ENCODE data around the gene MMP8. TPM values are rescaled to one million over a fixed set of nuclear protein-coding genes. Genes with fewer than 3 reads are reported as not detected.

Gene MMP8
- total and polyA plus RNA-seq, 2 donors from 2014 or later = 0.16 TPM; not detected in 1

DNA sequence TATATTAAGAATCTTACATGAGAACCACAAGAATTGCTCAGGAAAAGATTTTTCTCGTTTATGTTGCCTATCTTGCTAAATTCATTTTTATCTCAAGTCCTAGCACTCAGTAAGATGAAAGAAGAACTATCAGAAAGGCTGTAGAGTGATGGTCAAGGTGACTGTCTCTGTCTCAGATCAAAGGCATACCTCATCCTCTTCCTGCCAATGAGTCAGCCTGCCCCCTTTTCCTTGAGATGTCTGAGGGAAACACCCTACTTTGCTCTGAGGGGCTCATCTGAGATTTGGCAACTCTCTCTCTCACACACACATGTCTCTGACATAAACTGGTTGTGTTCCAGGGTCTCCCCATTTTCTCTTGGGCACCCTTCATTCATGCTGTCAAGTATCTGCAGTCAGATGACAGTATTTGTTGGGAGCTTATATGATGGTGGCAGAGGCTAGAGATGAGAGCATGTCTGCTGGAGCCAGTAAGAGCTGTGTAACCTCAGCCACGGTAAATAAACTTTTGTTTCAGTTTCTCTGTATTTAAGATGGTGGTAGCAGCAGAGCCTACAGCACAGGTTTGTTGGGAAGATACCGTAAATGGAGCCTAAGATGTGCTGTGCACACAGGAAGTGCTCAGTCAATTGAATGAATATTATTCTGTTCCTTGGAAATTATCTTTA, 20.8 kb downstream of the MMP8 start:
- FAIRE-seq = no peak
- intact Hi-C loops (cut with DNase I) = no loop called here
- no peaks in the 10 kb centered on the region for H3K9me3 ChIP-seq (ENCODE audit: control insufficient read depth in 2 of 3, insufficient read depth in 1 of 3, low read length in 3 of 3)
- no peak overlapping the region for H3K9ac ChIP-seq (ENCODE audit: low read length in 3 of 3)
- H3K36me3 ChIP-seq (ENCODE audit: control insufficient read depth in 2 of 3, insufficient read depth in 3 of 3, low read length in 3 of 3) = no peaks in the 10 kb centered on the region
- H3K4me1 ChIP-seq (ENCODE audit: control insufficient read depth in 2 of 3, insufficient read depth in 2 of 3, low read depth in 1 of 3, low read length in 3 of 3) = no peaks in the 10 kb centered on the region
- TF ChIP-seq, protein P1, sequence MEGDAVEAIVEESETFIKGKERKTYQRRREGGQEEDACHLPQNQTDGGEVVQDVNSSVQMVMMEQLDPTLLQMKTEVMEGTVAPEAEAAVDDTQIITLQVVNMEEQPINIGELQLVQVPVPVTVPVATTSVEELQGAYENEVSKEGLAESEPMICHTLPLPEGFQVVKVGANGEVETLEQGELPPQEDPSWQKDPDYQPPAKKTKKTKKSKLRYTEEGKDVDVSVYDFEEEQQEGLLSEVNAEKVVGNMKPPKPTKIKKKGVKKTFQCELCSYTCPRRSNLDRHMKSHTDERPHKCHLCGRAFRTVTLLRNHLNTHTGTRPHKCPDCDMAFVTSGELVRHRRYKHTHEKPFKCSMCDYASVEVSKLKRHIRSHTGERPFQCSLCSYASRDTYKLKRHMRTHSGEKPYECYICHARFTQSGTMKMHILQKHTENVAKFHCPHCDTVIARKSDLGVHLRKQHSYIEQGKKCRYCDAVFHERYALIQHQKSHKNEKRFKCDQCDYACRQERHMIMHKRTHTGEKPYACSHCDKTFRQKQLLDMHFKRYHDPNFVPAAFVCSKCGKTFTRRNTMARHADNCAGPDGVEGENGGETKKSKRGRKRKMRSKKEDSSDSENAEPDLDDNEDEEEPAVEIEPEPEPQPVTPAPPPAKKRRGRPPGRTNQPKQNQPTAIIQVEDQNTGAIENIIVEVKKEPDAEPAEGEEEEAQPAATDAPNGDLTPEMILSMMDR (IDR thresholded peaks at IDR 0.05; ENCODE audit: borderline replicate concordance, extremely low read depth, insufficient read depth) = no peak
- no peak for DNase-seq
- H3K27me3 ChIP-seq (ENCODE audit: control insufficient read depth, insufficient read depth, low read length) = no peaks in the 10 kb centered on the region
- no peak overlapping the region for H3K27ac ChIP-seq (ENCODE audit: low read depth in 2 of 2, low read length in 2 of 2)
- H3K4me3 ChIP-seq (ENCODE audit: low read length in 3 of 3) = no peak overlapping the region

DNA sequence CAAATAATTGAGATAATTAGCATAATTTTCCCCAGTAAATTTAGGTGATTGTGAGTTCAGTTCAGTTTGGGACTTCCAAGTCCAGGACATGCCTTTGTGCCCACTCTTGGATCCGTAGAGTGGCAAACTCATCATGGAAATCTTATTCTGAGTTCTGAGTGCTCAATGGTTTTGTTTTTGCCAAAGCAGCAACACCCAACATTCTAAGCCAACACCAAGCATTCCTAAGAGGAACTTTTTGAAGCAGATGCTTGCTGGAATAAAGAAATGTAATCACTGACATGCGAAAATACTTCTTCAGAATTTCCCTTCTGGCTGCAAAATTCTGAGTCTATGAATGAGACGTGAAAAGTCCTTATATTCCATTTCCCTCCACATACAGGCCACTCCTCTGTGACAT, 29.6 kb downstream of the MMP8 start:
- no peak overlapping the region for H3K27ac ChIP-seq (ENCODE audit: low read depth in 2 of 2, low read length in 2 of 2)
- H3K4me3 ChIP-seq (ENCODE audit: low read length in 3 of 3) = no peak overlapping the region
- no peak for DNase-seq
- no peaks in the 10 kb centered on the region for H3K36me3 ChIP-seq (ENCODE audit: control insufficient read depth in 2 of 3, insufficient read depth in 3 of 3, low read length in 3 of 3)
- H3K27me3 ChIP-seq (ENCODE audit: control insufficient read depth, insufficient read depth, low read length) = no peaks in the 10 kb centered on the region
- no peak overlapping the region for H3K9ac ChIP-seq (ENCODE audit: low read length in 3 of 3)
- FAIRE-seq = no peak
- TF ChIP-seq, protein P1 (IDR thresholded peaks at IDR 0.05; ENCODE audit: borderline replicate concordance, extremely low read depth, insufficient read depth) = no peak
- intact Hi-C loops (cut with DNase I) = no loop called here
- H3K9me3 ChIP-seq (ENCODE audit: control insufficient read depth in 2 of 3, insufficient read depth in 1 of 3, low read length in 3 of 3) = no peaks in the 10 kb centered on the region
- no peaks in the 10 kb centered on the region for H3K4me1 ChIP-seq (ENCODE audit: control insufficient read depth in 2 of 3, insufficient read depth in 2 of 3, low read depth in 1 of 3, low read length in 3 of 3)

DNA sequence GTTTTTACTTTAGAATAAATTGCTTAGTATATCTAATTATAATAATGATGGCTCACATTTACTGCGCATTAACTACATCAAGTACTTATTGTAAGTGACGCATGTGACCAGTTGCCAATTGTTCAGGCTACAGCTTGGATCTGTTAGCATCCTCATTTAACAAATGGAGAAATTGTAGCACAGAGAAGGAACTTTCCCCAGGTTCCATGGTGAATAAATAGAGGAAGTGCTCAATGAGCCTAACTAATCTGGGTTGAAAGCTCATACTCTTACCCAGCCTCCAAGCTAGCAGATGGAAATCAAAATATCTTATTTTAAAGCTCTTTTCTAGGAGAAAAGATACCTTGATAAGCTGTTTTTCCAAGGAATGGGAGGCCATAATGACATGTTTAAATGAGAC, 39.0 kb downstream of the MMP8 start:
- no peak overlapping the region for H3K27ac ChIP-seq (ENCODE audit: low read depth in 2 of 2, low read length in 2 of 2)
- H3K36me3 ChIP-seq (ENCODE audit: control insufficient read depth in 2 of 3, insufficient read depth in 3 of 3, low read length in 3 of 3) = no peaks in the 10 kb centered on the region
- TF ChIP-seq, protein P1 (IDR thresholded peaks at IDR 0.05; ENCODE audit: borderline replicate concordance, extremely low read depth, insufficient read depth) = no peak
- intact Hi-C loops (cut with DNase I) = no loop called here
- FAIRE-seq = no peak
- no peaks in the 10 kb centered on the region for H3K9me3 ChIP-seq (ENCODE audit: control insufficient read depth in 2 of 3, insufficient read depth in 1 of 3, low read length in 3 of 3)
- no peaks in the 10 kb centered on the region for H3K27me3 ChIP-seq (ENCODE audit: control insufficient read depth, insufficient read depth, low read length)
- no peaks in the 10 kb centered on the region for H3K4me1 ChIP-seq (ENCODE audit: control insufficient read depth in 2 of 3, insufficient read depth in 2 of 3, low read depth in 1 of 3, low read length in 3 of 3)
- DNase-seq = no peak
- H3K9ac ChIP-seq (ENCODE audit: low read length in 3 of 3) = no peak overlapping the region
- no peak overlapping the region for H3K4me3 ChIP-seq (ENCODE audit: low read length in 3 of 3)

DNA sequence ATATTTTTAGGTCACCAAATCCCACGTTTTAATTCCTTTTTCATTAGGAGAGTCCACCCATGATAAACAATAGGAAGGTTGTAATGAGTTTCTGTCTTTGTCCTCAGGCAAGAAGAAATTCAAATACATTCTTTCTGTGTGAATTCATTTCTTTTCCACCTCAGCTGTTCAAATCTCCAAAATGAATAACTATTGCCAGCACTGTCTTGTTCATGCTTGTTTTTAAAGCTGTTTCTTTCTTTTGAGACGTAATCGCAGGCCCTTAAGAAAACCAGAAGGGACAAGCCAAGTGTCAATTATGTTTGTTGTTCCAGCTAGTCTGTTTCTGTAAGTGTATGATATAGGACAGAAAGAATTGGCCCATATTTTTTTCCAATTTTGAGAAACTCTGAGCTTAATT, 39.4 kb downstream of the MMP8 start:
- Histone ChIP-seq H3K9ac (ENCODE audit: low read length in 3 of 3) (no peak overlapping the region), H3K27me3 (ENCODE audit: control insufficient read depth, insufficient read depth, low read length) (no peaks in the 10 kb centered on the region), H3K9me3 (ENCODE audit: control insufficient read depth in 2 of 3, insufficient read depth in 1 of 3, low read length in 3 of 3) (no peaks in the 10 kb centered on the region), H3K27ac (ENCODE audit: low read depth in 2 of 2, low read length in 2 of 2) (no peak overlapping the region), H3K4me3 (ENCODE audit: low read length in 3 of 3) (no peak overlapping the region), H3K4me1 (ENCODE audit: control insufficient read depth in 2 of 3, insufficient read depth in 2 of 3, low read depth in 1 of 3, low read length in 3 of 3) (no peaks in the 10 kb centered on the region), H3K36me3 (ENCODE audit: control insufficient read depth in 2 of 3, insufficient read depth in 3 of 3, low read length in 3 of 3) (no peaks in the 10 kb centered on the region)
- FAIRE-seq (no peak), DNase-seq (no peak)
- intact Hi-C loops (cut with DNase I) = no loop called here
- TF ChIP-seq, protein P1 (IDR thresholded peaks at IDR 0.05; ENCODE audit: borderline replicate concordance, extremely low read depth, insufficient read depth) = no peak
